ENCODE results near the gene PPP2R2D.

PPP2R2D gene

DNA sequence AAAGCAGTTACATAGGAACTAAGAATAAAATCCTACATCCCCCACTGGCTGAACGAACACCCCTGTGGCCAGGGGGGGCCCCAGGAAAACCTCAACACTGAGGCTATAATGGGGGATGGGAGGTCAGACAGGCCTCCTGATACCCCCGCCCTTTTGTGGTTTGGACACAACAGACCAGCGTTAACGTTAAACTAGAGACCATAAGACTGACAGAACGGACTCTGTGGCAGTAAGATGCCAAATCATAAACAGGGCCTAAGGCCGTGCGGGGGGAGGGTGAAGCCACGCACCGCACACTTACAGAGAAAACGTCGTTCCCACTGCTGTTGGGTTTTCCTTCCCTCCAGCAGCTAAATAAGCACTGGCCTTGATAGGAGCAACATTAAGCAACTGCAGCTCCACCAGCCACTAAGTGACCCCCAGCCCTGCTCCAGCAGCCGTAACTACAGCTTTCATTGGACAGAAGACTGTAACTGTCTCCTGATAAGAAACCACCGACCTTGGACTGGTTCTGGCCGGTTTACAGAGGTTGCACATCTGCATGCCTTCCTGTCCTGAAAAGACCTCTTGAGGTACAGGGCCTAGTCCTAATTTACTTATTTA lies 3.4 kb upstream of the PPP2R2D start:
- H3K27me3 ChIP-seq, result no peaks in the 10 kb centered on the region

DNA sequence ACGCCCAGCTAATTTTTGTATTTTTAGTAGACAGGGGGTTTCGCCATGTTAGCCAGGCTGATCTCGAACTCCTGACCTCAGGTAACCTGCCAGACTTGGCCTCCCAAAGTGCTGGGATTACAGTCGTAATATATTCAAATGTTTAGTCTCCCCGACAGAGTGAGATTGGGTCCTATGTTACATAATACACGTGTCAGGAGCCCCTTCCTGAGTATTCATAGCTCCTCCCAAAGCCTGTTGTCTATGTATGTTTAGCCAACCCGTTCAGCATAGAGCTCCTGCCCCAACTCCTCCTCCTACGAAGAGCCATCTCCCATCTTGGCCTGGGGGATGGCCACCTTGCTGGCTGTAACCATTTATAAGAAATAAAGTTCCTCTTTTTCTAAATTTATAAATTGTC lies 2.7 kb upstream of the PPP2R2D start:
- no peaks in the 10 kb centered on the region for H3K9me3 ChIP-seq
- H3K36me3 ChIP-seq, result peaks cover 5% of the 10 kb centered on the region; the same call in 1 of the 2 replicates
- no peak overlapping the region for H3K4me3 ChIP-seq
- H4K20me1 ChIP-seq, result peaks cover 17% of the 10 kb centered on the region
- 0 out of 2 replicates have a peak overlapping the region, but pooled peaks have one; percentile 66 for H3K27ac ChIP-seq
- TF ChIP-seq Cebpa-rat (IDR thresholded peaks at IDR 0.05), result no peak
- no peak overlapping the region for H3K9ac ChIP-seq
- peak overlapping the region; percentile 93 for H3K4me2 ChIP-seq
- H3K4me1 ChIP-seq, result peaks cover 57% of the 10 kb centered on the region
- H3K27me3 ChIP-seq, result no peaks in the 10 kb centered on the region

More for the DNA sequence above, 3.4 kb upstream of the PPP2R2D start:
- Histone ChIP-seq H3K4me2 (peak overlapping the region; percentile 93), H3K9me3 (no peaks in the 10 kb centered on the region), H3K9ac (peak overlapping the region; percentile 68), H3K36me3 (no peaks in the 10 kb centered on the region), H3K27ac (peak overlapping the region; percentile 66), H3K4me1 (peaks cover 50% of the 10 kb centered on the region), H4K20me1 (peaks cover 10% of the 10 kb centered on the region), H3K4me3 (peak overlapping the region; percentile 41; the same call in 1 of the 2 replicates)
- TF ChIP-seq Cebpa-rat (IDR thresholded peaks at IDR 0.05), result no peak

DNA sequence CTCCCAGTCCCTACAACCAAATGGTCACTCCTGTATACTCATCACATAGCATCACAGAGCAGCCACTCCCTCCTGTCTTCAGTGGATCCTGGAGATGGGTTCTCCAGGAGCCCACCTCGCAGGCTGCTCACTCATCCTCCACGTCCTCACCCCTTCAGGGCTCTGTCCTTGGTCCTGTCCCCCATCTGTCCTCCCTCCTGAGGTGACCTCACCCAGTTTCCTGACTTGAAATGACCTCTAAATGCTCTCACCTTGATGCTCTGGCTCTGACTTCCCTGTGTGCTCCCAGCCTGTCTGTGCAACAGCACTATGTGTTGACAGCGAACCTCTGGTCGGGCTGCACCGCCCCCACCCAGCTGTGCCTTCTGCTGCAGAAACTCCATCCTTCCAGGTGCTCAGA lies 2.1 kb upstream of the PPP2R2D start:
- Histone ChIP-seq H3K9ac (no peak overlapping the region), H3K27ac (no peak overlapping the region), H3K27me3 (no peaks in the 10 kb centered on the region), H4K20me1 (peaks cover 23% of the 10 kb centered on the region), H3K36me3 (peaks cover 6% of the 10 kb centered on the region; the same call in 1 of the 2 replicates), H3K9me3 (no peaks in the 10 kb centered on the region), H3K4me2 (peak overlapping the region; percentile 93), H3K4me3 (no peak overlapping the region), H3K4me1 (peaks cover 64% of the 10 kb centered on the region)
- no peak for TF ChIP-seq Cebpa-rat (IDR thresholded peaks at IDR 0.05)

DNA sequence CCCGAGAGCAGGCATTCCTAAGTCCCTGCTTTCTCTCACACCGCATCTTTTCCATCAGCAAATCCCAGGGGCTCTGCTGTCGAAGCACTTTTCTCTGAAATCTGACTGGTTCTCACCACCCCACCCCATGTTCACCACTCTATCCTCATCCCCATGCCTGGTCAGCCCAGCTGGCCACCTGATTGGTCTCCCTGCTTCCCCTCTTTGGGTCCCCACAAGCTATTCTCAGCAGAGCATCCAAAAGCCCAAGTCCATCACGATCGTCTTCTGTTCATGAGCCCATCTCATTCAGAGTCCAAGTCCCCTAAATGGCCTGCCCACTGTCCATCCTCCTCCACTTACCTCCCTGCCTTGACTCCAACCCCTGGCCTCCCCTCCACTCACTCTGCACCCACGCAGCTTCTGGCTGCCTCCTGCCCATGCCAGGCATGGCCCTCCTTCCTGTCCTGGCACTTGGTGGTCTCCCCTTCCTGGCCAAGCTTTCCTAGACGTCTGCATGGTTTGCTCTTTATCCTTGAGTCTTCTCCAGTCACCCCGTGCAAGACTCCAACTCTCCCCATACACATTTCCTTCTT lies 1.6 kb upstream of the PPP2R2D start:
- Histone ChIP-seq H3K27ac (no peak overlapping the region), H4K20me1 (peaks cover 28% of the 10 kb centered on the region), H3K9ac (no peak overlapping the region), H3K9me3 (no peaks in the 10 kb centered on the region), H3K4me1 (peaks cover 68% of the 10 kb centered on the region), H3K4me3 (peak overlapping the region; percentile 90), H3K27me3 (no peaks in the 10 kb centered on the region), H3K4me2 (peak overlapping the region; percentile 93), H3K36me3 (peaks cover 6% of the 10 kb centered on the region; the same call in 1 of the 2 replicates)
- no peak for TF ChIP-seq Cebpa-rat (IDR thresholded peaks at IDR 0.05)

DNA sequence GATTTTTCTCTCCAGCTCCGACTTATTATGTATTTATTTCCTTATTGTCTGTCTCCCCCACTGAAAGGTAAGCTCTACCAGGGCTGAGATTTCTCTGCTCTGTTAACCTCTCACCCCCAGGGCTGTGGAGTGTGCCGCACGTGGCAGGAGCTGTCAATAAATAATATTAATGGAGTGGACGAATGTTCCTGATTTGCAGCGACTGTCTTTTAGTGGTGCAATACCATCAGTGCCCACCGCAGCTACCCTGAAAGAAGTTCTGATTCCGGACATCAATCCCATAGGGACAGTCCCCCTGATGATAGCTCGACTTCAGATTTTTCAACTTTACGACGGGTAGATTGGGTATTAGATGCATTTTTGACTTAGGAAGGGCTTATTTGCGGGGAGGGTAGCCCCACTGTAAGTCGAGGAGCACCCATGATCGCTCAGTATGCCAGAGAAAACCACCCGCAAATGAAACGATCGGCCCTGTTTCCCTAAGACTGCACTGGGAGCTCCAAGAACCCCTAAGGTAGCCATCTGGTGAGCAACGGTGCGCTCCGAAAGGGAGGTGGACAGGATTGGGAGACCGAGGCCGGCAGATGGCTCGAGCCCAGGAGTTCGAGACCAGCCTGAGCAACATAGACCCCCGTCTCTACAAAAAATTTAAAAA lies 986 bp upstream of the PPP2R2D start:
- peak overlapping the region; percentile 90 for H3K4me3 ChIP-seq
- H3K27ac ChIP-seq, result peak overlapping the region; percentile 90
- peak overlapping the region; percentile 94 for H3K9ac ChIP-seq
- peaks cover 6% of the 10 kb centered on the region; the same call in 1 of the 2 replicates for H3K36me3 ChIP-seq
- H3K4me2 ChIP-seq, result peak overlapping the region; percentile 93
- H3K27me3 ChIP-seq, result no peaks in the 10 kb centered on the region
- peaks cover 34% of the 10 kb centered on the region for H4K20me1 ChIP-seq
- H3K4me1 ChIP-seq, result peaks cover 75% of the 10 kb centered on the region
- no peaks in the 10 kb centered on the region for H3K9me3 ChIP-seq
- no peak for TF ChIP-seq Cebpa-rat (IDR thresholded peaks at IDR 0.05)

DNA sequence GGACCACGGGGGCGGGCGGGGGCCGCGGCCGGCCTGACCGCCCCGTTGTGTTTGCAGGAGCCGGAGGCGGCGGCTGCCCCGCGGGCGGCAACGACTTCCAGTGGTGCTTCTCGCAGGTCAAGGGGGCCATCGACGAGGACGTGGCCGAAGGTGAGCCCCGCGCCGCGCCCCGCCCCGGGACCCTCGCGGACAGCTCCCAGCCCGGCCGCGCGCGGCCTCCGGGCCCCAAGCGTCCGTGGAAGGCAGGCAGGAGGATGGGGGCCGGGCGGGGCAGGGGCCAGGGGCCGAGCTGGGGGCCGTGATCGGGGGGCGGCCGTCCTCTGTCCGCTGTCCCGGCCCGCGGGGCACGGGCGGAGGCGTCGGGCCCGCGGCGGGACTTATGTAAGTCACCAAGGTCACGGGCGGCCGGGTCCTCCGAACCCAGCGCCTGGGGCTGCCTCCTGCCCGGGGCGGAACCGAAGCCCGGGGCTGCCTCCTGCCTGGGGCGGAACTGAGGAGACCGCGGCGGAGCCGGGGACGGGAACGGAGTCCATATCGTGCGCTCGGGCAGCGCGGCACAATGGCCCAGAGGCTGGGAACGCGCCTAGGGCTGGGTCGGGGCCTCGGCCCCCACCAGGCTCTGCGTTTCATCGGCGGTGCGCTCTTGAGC lies 497 bp downstream of the PPP2R2D start:
- TF ChIP-seq Cebpa-rat (IDR thresholded peaks at IDR 0.05), result no peak
- Histone ChIP-seq H4K20me1 (peaks cover 49% of the 10 kb centered on the region), H3K4me2 (peak overlapping the region; percentile 86), H3K4me3 (peak overlapping the region; percentile 90), H3K9ac (peak overlapping the region; percentile 94), H3K27me3 (no peaks in the 10 kb centered on the region), H3K9me3 (no peaks in the 10 kb centered on the region), H3K4me1 (peaks cover 83% of the 10 kb centered on the region), H3K36me3 (peaks cover 20% of the 10 kb centered on the region), H3K27ac (peak overlapping the region; percentile 90)

DNA sequence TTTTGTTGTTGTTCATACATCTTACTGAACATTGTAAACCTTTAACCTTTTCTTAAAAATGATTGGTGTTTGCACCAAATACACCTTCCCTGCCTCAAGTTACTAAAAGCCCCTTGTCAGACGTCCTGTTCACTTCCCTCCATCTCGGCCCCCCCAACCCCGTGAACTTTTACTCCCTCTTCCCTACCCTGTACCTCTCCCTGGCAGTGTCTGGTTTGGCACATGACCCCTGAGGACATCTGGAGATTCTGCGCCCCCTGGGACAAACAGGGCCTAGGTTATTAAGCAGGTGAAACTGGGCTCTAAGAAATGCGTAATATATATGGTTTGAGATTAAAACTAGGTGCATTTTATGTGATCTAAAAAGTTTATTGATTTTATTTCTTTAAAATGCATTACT lies 1.4 kb downstream of the PPP2R2D start:
- TF ChIP-seq Cebpa-rat (IDR thresholded peaks at IDR 0.05), result no peak
- Histone ChIP-seq H3K4me1 (peaks cover 83% of the 10 kb centered on the region), H3K9me3 (no peaks in the 10 kb centered on the region), H4K20me1 (peaks cover 58% of the 10 kb centered on the region), H3K27me3 (no peaks in the 10 kb centered on the region), H3K27ac (no peak overlapping the region), H3K4me2 (peak overlapping the region; percentile 86), H3K4me3 (peak overlapping the region; percentile 90), H3K36me3 (peaks cover 27% of the 10 kb centered on the region), H3K9ac (peak overlapping the region; percentile 94)

DNA sequence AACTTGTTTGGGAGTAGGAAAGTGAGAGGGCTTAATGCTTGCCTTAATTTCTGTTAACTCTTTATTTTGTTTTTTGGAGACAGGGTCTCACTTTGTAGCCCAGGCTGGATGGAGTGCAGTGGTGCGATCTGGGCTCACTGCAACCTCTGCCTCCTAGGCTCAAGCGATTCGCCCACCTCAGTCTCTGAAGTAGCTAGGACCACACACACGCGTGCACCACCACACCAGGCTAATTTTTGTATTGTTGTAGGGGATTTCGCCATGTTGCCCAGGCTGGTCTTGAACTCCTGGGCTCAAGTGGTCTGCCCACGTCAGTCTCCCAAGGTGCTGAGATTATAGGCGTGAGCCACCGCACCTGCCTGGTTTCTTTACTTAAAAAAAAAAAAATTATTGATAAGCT lies 1.9 kb downstream of the PPP2R2D start:
- Histone ChIP-seq H3K4me1 (peaks cover 83% of the 10 kb centered on the region), H3K4me3 (peak overlapping the region; percentile 90), H3K9me3 (no peaks in the 10 kb centered on the region), H4K20me1 (peaks cover 63% of the 10 kb centered on the region), H3K27me3 (no peaks in the 10 kb centered on the region), H3K9ac (peak overlapping the region; percentile 94; the same call in 1 of the 2 replicates), H3K4me2 (peak overlapping the region; percentile 86), H3K36me3 (peaks cover 31% of the 10 kb centered on the region), H3K27ac (no peak overlapping the region)
- TF ChIP-seq Cebpa-rat (IDR thresholded peaks at IDR 0.05), result no peak

DNA sequence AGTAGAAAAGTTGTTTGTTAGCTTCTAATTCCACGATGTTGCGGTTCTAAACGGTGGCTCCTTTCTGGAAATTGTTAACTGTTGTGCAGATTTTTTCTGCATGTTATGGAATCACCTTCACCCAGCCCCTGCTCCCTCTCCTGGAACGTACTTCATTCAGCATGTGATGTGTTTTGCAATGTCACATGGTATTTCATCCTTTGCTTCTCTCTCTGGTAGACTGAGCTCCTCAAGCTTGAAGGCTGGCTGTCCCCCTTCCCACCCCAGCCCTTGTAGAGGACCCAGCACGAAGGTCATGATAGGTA lies 4.4 kb downstream of the PPP2R2D start:
- Histone ChIP-seq H4K20me1 (peaks cover 88% of the 10 kb centered on the region), H3K4me1 (peaks cover 83% of the 10 kb centered on the region), H3K4me2 (peak overlapping the region; percentile 86), H3K4me3 (no peak overlapping the region), H3K36me3 (peaks cover 53% of the 10 kb centered on the region), H3K9me3 (no peaks in the 10 kb centered on the region), H3K9ac (no peak overlapping the region), H3K27me3 (no peaks in the 10 kb centered on the region), H3K27ac (no peak overlapping the region)
- TF ChIP-seq Cebpa-rat (IDR thresholded peaks at IDR 0.05), result no peak

All from BLaER1 (cell line).